ENCODE data around the gene PSMB7. TPM values are rescaled to one million over a fixed set of nuclear protein-coding genes. Genes with fewer than 3 reads are reported as not detected.

The PSMB7 gene
- polyA plus RNA-seq, 1 donor from 2014 or later, result 149 TPM

Other genes with a start within 250 kb of the PSMB7 start
- 76.2 TPM for gene NEK6, start 157.5 kb downstream of the PSMB7 start, polyA plus RNA-seq
- gene ADGRD2, start 35.0 kb upstream of the PSMB7 start, polyA plus RNA-seq, result not detected
- not detected for gene NR5A1, start 92.0 kb upstream of the PSMB7 start, polyA plus RNA-seq

Measured in IgD-negative memory B cell (primary cell).